Placental epithelial cell (primary cell): ENCODE measurements around the gene PMVK. TPM values are rescaled to one million over a fixed set of nuclear protein-coding genes. Genes with fewer than 3 reads are reported as not detected.

Experiments used
- small RNA-seq: library from RNA; depleted of rRNA; stranded (forward); fragments of <200 nt; gene quantifications from one replicate; pipeline ENCODE3, GENCODE V24; 2012
- total RNA-seq: library from RNA; depleted of rRNA; stranded (reverse); fragments of >200 nt; gene quantifications from 2 replicates; pipeline ENCODE4 v1.2.3, GENCODE V29; 2012

Gene PMVK
- total RNA-seq: 5.0 and 6.3 TPM in 2 replicates

DNA sequence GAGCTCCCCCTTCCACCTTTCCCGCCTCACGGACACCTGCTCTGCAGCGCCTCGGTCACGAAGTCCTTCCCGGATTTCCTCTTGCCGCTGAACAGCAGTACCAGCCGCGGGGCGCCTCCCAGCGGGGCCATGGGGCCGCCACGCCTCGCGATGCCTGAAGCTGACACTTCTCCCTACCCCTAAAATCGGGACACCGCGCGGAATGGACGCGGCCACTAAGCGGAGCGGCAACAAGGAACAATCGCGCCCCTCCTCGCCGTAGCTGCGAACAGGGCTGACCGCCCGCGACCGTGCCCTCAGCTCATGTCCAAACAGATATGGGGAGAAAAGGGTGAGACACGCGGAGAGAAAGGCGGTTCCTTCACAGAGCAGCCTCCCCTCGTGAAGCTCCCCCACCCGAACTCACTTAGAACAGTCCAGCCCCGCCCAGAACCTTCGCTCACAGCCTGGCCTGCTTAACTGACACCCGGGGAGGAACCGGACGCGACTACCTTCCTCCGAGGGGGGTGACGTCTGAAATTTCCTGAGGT, at the start of gene PMVK:
Gene PMVK (minus strand): TSS at position 165 of the 530 bp plus-strand sequence. CDS start 34 bp downstream, at position 131.

DNA sequence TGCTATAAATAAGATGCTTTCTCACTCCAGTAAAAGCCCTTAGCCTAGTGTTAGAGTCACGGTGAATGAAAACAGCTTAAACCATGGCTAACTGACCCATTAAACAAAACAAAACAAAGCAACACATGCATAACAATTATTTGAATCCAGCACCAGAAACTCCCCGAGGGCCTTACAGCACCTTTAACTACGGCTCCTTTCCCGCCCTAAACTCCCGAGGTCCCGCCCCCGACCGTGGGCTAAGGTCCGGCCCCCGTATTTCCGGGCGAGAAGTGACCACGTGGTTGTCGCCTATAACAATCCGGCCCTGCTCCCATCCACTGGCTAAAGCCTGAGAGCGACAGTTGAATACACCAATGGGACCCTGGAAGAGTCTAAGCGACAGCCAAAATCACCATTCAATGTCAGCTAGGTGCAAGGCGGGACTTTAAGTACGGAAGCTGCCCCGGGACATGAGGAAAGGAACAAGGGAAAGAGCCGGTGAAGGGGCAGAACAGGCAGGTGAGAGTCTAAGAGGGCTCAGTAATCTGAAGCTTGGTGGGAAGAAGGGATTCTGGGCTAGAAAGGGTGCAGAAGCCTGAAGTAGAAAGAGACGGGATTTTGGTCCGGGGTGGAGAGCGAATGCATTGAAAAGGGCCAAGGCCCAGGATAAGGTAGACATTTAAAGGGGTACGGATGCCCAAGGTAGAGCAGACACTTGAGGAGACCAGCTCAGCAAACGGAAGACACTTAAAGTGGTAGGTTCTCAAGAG, 46.6 kb upstream of the PMVK start, which contains the start of gene FLAD1:
Gene FLAD1 (plus strand): TSS at position 448 of the 752 bp plus-strand sequence. CDS start 351 bp downstream, outside the sequence.

DNA sequence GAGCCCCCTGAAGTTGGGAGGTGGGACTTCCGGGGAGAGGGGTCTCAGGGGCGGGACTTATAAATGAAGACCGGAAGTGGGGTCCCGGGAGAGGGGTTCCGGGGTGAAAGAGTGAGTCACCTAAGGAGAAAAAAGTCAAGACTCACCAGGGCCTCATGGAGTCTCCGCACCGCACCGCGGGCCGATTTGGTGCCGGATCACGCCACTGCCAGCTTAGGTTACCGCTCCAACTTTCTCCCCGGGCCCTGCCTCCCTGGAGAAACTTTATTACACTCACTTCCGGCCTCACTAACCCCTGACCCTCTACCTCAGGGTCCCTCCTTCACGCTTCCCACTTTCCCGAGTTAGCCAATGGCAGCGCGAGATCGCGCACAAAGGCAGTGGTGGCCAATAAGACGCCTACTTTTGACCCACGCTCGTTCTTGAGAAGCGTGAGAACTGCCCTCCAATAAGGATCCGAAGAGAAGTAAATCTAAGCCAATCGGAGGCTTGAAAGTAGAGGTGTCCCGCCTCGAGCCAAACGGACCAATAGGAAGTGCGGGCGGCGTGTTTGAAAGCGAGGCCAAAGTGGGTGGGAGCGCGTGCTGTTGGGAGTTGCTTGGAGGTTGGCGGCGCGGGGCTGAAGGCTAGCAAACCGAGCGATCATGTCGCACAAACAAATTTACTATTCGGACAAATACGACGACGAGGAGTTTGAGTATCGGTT, 37.7 kb upstream of the PMVK start, which contains the start of gene CKS1B:
Gene CKS1B (plus strand): TSS at position 580 of the 706 bp plus-strand sequence. CDS start 65 bp downstream, at position 645.

DNA sequence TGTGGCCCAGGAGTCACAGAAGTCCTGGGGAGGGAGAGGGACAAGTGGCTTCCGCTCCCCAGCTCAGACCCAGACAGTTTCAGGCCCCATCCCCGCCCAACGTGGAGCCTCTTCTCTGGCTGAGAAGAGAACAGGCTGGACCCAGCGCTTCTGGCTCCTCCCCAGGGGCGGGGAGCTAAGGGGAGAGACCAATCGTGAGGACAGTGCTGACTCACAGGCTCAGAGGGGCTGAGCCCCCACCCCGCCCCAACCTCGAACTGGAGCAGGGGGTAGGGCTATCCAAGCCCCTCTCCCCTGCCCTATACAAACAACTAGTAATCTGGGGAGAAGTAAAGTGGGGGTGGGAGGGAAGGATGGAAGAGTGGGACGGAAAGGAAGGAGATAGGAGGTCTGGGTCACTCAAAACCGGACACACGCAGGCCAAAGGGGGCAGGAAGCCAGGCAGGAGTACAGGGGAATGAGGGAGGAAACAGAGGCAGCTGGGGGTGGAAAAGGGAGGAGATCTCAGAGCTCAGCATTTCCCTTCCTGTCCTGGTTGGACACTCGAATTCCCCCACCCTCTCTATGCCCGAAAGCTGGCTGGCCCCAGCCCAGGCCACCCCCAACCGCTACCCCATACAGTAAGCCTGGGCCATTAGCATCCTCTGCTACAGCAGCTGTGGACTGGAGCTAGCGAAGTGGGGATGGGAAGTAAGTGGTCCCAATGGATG, 34.3 kb upstream of the PMVK start, which contains the start of gene SHC1:
Gene SHC1 (minus strand): TSS at position 117 of the 710 bp plus-strand sequence. CDS start 221 bp downstream, outside the sequence.

DNA sequence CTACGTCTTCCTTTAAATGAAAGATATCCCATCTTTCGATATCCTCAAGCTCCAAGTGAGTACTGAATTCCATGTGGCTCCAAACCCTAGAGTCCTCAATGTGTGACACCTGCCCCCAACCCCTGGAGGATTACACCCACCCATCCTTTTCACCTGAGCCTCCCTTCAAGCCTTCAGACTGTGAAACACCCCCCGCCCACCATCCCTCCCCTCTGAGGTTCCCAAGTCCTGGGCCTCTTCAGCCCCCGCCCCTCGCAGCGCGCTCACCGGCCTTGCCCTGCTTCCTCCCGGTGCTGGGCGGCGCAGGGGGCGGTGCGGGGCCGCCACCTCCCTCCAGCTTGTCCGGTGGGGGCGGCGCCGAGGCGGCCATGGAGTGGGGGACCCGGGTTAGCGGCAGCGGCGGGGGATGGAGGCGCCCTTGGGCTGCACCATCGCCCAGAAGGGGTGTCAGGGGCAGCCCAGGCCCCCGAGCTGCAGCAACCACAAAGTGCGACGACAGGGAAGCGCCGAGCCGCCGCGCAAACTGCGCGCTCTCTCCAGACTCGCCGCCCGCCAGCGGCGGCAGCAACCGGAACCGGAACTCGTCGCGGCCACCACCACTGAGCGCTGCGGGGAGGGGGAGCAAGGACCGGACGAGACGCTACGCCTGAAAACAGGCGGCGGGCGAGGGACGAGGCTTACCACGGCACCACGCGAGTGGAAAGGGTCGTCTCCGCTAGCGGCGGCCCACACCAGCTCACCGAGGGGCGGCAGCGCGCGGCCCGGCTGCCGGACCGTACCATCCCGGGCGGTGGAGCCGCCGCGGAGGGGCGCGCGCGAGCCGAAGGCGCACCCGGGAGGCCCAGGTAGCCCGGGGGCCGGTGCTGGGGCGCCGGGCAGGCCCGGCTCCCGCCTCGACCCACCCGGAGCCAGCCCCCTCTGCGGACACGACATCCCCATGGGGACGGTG, 25.0 kb upstream of the PMVK start, which contains the start of gene PYGO2:
Gene PYGO2 (minus strand): TSS at position 576 of the 949 bp plus-strand sequence. CDS start 206 bp downstream, at position 370.

DNA sequence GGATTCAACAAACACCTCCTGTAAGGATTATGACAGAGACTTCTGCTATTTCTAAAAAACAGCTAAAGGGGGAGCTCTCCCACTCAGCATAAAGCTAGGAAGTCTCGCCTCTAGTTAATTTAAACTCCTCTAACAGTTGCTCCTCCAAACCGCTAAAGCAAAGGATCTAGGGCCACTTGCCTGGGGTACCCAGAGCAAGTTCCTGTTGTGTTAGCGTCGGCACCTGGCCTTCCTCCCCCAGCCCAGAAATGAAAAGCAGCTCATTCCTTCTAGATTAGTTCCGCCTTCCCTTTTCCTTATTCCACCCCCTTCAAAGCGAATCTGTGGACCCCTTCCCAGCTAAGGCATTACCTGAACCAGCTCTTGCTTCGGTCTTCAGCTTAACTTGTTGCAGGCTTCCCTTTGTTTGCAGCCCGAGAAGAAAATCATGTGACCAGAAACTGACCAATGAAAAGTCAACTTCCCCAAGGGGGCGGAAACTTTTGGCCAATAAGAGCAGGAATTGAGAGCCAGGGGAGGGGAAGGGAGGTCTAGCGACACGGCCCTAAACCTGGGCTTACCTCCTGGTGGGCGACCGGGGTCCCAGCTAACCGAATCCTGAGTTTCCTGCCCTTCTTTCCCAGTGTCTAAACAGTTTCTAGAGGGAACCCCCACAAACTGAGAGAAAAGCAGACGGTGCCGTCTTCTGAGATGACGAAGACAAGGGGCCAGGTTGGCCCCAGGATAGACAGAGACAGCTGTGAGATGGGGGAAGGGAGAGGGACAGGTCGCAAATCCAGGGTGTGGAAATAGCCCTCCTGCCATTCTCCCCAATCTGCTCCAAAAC, 19.4 kb upstream of the PMVK start, which contains the start of gene PBXIP1:
Gene PBXIP1 (minus strand): TSS at position 382 of the 826 bp plus-strand sequence. CDS start 2,378 bp downstream, outside the sequence.

Small RNA genes lying within 50 kb of the gene (small RNA-seq; reads per million reads assigned to genes)
- gene MIR4258: not detected
- gene RF00017: not detected

Other genes starting within 250 kb of the PMVK start
- gene KCNN3, start 66.4 kb downstream of the PMVK start, total RNA-seq: under 0.01 TPM in 2 replicates
- gene PBXIP1, start 19.4 kb upstream of the PMVK start, total RNA-seq: 48.5 and 97.4 TPM in 2 replicates
- 21.8 and 22.4 TPM in 2 replicates for gene PYGO2, start 25.1 kb upstream of the PMVK start, total RNA-seq
- 138 and 239 TPM in 2 replicates for gene SHC1, start 34.0 kb upstream of the PMVK start, total RNA-seq
- gene CKS1B, start 38.0 kb upstream of the PMVK start, total RNA-seq: 41.0 and 43.2 TPM in 2 replicates
- gene FLAD1, start 46.6 kb upstream of the PMVK start, total RNA-seq: 20.0 and 31.0 TPM in 2 replicates
- gene LENEP, start 56.9 kb upstream of the PMVK start, total RNA-seq: 3.9 TPM in 1 of 2 replicates, not detected in the other
- gene ZBTB7B, start 66.1 kb upstream of the PMVK start, total RNA-seq: 26.3 and 29.4 TPM in 2 replicates
- gene DCST2, start 97.1 kb upstream of the PMVK start, total RNA-seq: 0.43 and 2.4 TPM in 2 replicates
- gene DCST1, start 97.1 kb upstream of the PMVK start, total RNA-seq: 0.22 TPM in 1 of 2 replicates, not detected in the other
- gene ADAM15, start 114.6 kb upstream of the PMVK start, total RNA-seq: 110 and 156 TPM in 2 replicates
- gene EFNA4, start 127.0 kb upstream of the PMVK start, total RNA-seq: 7.9 and 10.2 TPM in 2 replicates
- 2.0 and 3.5 TPM in 2 replicates for gene EFNA3, start 142.1 kb upstream of the PMVK start, total RNA-seq
- 18.8 and 59.3 TPM in 2 replicates for gene EFNA1, start 191.2 kb upstream of the PMVK start, total RNA-seq
- 29.8 and 44.9 TPM in 2 replicates for gene SLC50A1, start 199.1 kb upstream of the PMVK start, total RNA-seq
- gene DPM3, start 203.8 kb upstream of the PMVK start, total RNA-seq: 40.8 and 47.1 TPM in 2 replicates
- 98.0 and 123 TPM in 2 replicates for gene KRTCAP2, start 236.6 kb upstream of the PMVK start, total RNA-seq
- gene TRIM46, start 237.1 kb upstream of the PMVK start, total RNA-seq: 1.5 and 1.6 TPM in 2 replicates